ENCODE results near the gene CUL7. TPM values are rescaled to one million over a fixed set of nuclear protein-coding genes. Genes with fewer than 3 reads are reported as not detected.

The CUL7 gene
- total and polyA plus RNA-seq, 2 of the 8 experiments (the other 6 are each of a cell fraction or from before 2014, with no cell fraction given) = 10.8 to 15.0 TPM

- no peak overlapping the region for H3K18ac ChIP-seq (ENCODE audit: extremely low read depth, low read length)
- no peaks in the 10 kb centered on the region for H3K9me3 ChIP-seq (ENCODE audit: insufficient read depth in 2 of 2, low read depth in 1 of 2, low read length in 1 of 2)
- H4K20me1 ChIP-seq (replicated peaks in 1 of 2; ENCODE audit: control insufficient read depth in 1 of 2, insufficient read depth in 2 of 2, low read length in 2 of 2) = peaks cover 0 to 7% of the 10 kb centered on the region in 2 experiments
- no peak overlapping the region for H3K4ac ChIP-seq (replicated peaks; ENCODE audit: insufficient read length, low read depth, low read length)
- POLR2A ChIA-PET (ENCODE audit: partially characterized antibody) = interaction anchor here (0.8 to 2.5 kb wide), 3 partner anchors 12 to 18 kb away, joined by 3 to 19 read pairs (median 6); partner anchors contain the start of genes KLHDC3, MEA1 and PPP2R5D
- 95% methylated on average over 8 of the region's 8 CpGs; no CpG with 5 or more reads in 1 of the 2 experiments for WGBS, 2 experiments (ENCODE audit: extremely low coverage in 1 of 2, insufficient coverage in 1 of 2, insufficient read length in 1 of 2, insufficient replicate concordance in 2 of 2, low coverage in 1 of 2, low lambda C conversion rate in 2 of 2, missing lambda C conversion rate in 1 of 2)
- H3K4me2 ChIP-seq (ENCODE audit: insufficient read depth in 1 of 2, low read depth in 2 of 2, low read length in 2 of 2) = no peak overlapping the region
- no peak overlapping the region for H3K23ac ChIP-seq (ENCODE audit: insufficient read length)
- no peak overlapping the region for H3K4me3 ChIP-seq (ENCODE audit: extremely low read depth in 1 of 4, insufficient read depth in 2 of 4, low read depth in 3 of 4, low read length in 4 of 4)
- H3K79me1 ChIP-seq (ENCODE audit: low read depth, low read length) = no peaks in the 10 kb centered on the region; the same call in 1 of the 2 replicates
- H2AK5ac ChIP-seq (ENCODE audit: low read depth, low read length) = no peak overlapping the region
- no peak overlapping the region for H3K14ac ChIP-seq (ENCODE audit: insufficient read length)
- no peak overlapping the region for H2AFZ ChIP-seq (ENCODE audit: low read length)
- H3K27me3 ChIP-seq (replicated peaks in 1 of 4; ENCODE audit: control insufficient read depth in 3 of 4, extremely low read depth in 1 of 4, insufficient read depth in 3 of 4, low read length in 3 of 4) = no peaks in the 10 kb centered on the region
- no peak overlapping the region for H2BK15ac ChIP-seq (ENCODE audit: low read length)
- no peak overlapping the region for H3K27ac ChIP-seq (ENCODE audit: low read depth, low read length)
- H2BK120ac ChIP-seq (replicated peaks; ENCODE audit: low read depth, low read length) = no peak overlapping the region
- no peak overlapping the region for H4K8ac ChIP-seq (ENCODE audit: extremely low read depth, insufficient read depth, low read length)
- H4K91ac ChIP-seq (replicated peaks; ENCODE audit: insufficient read length, low read length) = no peak overlapping the region
- H3K79me2 ChIP-seq (ENCODE audit: control insufficient read depth in 1 of 2, insufficient read depth in 2 of 2, low read length in 2 of 2) = no peaks in the 10 kb centered on the region
- H2BK12ac ChIP-seq (ENCODE audit: low read depth, low read length) = no peak overlapping the region
- no peak for FAIRE-seq
- H4K5ac ChIP-seq (ENCODE audit: insufficient read length, low read depth, low read length) = no peak overlapping the region
- no peak overlapping the region for H2BK5ac ChIP-seq (ENCODE audit: low read depth, low read length)
- no peak overlapping the region for H2BK20ac ChIP-seq (ENCODE audit: low read length)
- H3K36me3 ChIP-seq (ENCODE audit: control insufficient read depth in 2 of 4, insufficient read depth in 4 of 4, low read length in 3 of 4) = peaks cover 0 to 11% (median 1%) of the 10 kb centered on the region in 4 experiments; a peak in 4 of 8 replicates
- H3K4me1 ChIP-seq (replicated peaks in 1 of 4; ENCODE audit: control insufficient read depth in 3 of 4, insufficient read depth in 4 of 4, low read length in 3 of 4) = no peaks in the 10 kb centered on the region; a peak in 1 of 7 replicates
- H3K23me2 ChIP-seq (ENCODE audit: low read depth, low read length) = no peaks in the 10 kb centered on the region
- H3K9ac ChIP-seq (replicated peaks in 1 of 4; ENCODE audit: extremely low read depth in 1 of 4, low read depth in 3 of 4, low read length in 3 of 4) = no peak overlapping the region
- CTCF ChIA-PET (ENCODE audit: partially characterized antibody) = interaction anchor here (0.8 to 1.5 kb wide), 4 partner anchors 11 to 107 kb away, joined by 3 to 7 read pairs (median 3); no protein-coding TSS in a partner anchor
- DNase-seq (ENCODE audit: low read depth in 1 of 2, low spot score in 2 of 2) = no peak
- H3K56ac ChIP-seq (replicated peaks; ENCODE audit: insufficient read length, low read depth, low read length) = no peak overlapping the region
- TF ChIP-seq SP2 (IDR thresholded peaks at IDR 0.05; ENCODE audit: low read length) (no peak), CBX8 (IDR thresholded peaks at IDR 0.05; ENCODE audit: borderline replicate concordance, low read depth, low read length) (no peak), SIN3A (conservative IDR thresholded peaks at IDR 0.05 in 1 of 2, IDR thresholded peaks at IDR 0.05 in 1 of 2; ENCODE audit: low read depth in 1 of 2, low read length in 2 of 2) (no peak)
These were observed 51.8 kb downstream of the CUL7 start for GRCh38 chr6:43001843-43002242.
